Spleen (tissue), 7 donors: Measurements from ENCODE around the gene GLS.

ENCODE experiments used
- CTCF ChIP-seq, 11 experiments: fragments of 200-600 bp in 7 of 11; fragments of 450-650 bp in 4 of 11; sonication (generic) in 4 of 11; IDR thresholded peaks in 8 of 11; conservative IDR thresholded peaks in 3 of 11; 1 replicate in 7 of 11; 2 replicates in 4 of 11; pipeline versions ENCODE4 v1.4.0 to v1.8.0; 2016 to 2021; ENCODE audit warnings: antibody characterized with exemption in 11 of 11, inconsistent platforms in 4 of 11, mild to moderate bottlenecking in 1 of 11
- POLR2A ChIP-seq, 3 donors: fragments of 450-650 bp; IDR thresholded peaks; one replicate each; pipeline ENCODE4 v1.5.1; 2017; ENCODE audit warnings: antibody characterized with exemption in 3 of 3, mild to moderate bottlenecking in 1 of 3
- POLR2AphosphoS5 ChIP-seq, 3 donors: sonication (generic); formaldehyde crosslinking; IDR thresholded peaks; one replicate each; pipeline ENCODE4 v1.5.1; 2017; ENCODE audit warnings: antibody characterized with exemption in 3 of 3
- donor health status: DM: no; HTN: no; CAD: no; lungs with moderate emphysema.
- donor health status: DM: no; HTN: no; CAD: no.
- donor health status: DM: no; HTN: no; CAD: no.

- TF ChIP-seq CTCF (IDR thresholded peaks at IDR 0.05 in 8 of 11, conservative IDR thresholded peaks at IDR 0.05 in 3 of 11) (no peak), POLR2A (IDR thresholded peaks at IDR 0.05) (no peak), POLR2AphosphoS5 (IDR thresholded peaks at IDR 0.05) (no peak)
Measured at GRCh38 chr2:190961918-190962487, 81.4 kb downstream of the GLS start.
